ENCODE results near the gene NPNT.

The NPNT gene

GRCh38 chr4:105972946-105973621 lies 77.8 kb downstream of the NPNT start:
- TF ChIP-seq CTCF (conservative IDR thresholded peaks at IDR 0.05): no peak
- no peak overlapping the region for H3K27ac ChIP-seq

DNA sequence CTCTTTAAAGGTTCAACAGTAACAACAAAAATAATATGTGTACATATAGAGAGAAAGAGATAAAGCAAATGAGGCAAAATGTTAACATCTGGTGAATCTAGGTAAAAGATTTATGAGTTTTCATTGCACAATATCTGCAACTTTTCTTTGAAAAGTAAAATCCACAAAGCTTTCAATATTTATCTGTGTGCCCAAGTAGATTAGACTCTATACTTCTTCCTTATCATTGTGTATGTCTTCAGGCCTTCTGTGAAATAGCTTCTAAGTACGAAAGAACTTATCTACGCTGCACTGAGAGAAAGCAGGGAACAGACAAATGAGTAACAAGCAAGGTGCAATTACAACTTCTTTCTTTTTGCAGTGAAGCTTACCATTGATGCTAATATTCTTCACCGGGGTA lies 81.6 kb downstream of the NPNT start:
- no peak overlapping the region for H3K27ac ChIP-seq
- no peak for TF ChIP-seq CTCF (conservative IDR thresholded peaks at IDR 0.05)

DNA sequence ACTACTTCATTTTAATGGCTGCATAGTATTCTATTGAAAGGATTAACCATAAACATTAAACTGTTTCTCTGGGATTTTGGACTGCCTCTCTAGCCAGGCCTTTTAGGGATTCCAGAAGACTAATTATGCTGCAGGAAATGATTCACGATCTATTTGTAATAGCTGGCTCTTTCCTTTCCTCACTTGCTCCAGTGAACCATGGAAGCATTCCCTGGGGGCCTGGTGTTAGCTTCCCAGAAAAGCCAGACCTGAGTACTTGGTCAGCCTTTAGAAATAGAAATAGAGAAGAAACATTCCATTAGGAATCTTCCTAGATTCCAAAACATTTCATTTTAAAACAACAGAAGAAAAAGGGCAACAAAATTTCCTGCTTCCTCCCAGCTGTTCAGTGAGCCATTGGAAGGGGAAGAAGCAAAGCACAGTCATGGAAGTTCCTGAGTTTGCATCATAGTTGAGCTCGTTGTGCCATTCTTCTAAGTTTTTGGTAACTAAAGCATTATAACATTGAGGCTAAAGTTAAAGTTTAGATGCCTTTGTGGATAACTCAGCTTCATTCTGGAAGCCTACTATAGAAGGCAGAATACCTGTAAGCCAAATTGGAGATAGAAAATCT lies 83.5 kb downstream of the NPNT start:
- TF ChIP-seq CTCF (conservative IDR thresholded peaks at IDR 0.05): no peak

DNA sequence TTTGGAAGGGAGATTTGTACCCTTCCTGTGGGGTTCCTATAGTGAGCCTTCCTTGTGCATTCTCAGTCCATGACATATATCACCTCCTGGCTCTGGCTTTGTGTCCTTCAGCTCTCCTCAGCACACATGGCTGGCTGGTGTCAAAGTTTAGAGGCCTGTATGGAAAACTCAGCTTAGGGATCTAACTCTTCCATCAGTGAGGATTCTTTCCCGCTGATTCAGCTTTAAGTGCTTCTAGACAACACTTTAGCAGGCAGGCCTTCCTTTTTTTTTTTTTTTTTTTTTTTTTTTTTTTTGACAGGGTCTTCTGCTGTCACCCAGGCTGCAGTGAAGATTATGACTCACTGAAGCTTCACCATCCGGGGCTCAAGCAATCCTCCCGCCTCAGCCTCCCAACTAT lies 84.2 kb downstream of the NPNT start:
- H3K27ac ChIP-seq: no peak overlapping the region
- TF ChIP-seq CTCF (conservative IDR thresholded peaks at IDR 0.05): no peak

More for the DNA sequence above, 83.5 kb downstream of the NPNT start:
- no peak overlapping the region for H3K27ac ChIP-seq

- TF ChIP-seq CTCF (conservative IDR thresholded peaks at IDR 0.05): no peak
- no peak overlapping the region for H3K27ac ChIP-seq
These were observed 93.4 kb downstream of the NPNT start for GRCh38 chr4:105988671-105989070.

- no peak for TF ChIP-seq CTCF (conservative IDR thresholded peaks at IDR 0.05)
- H3K27ac ChIP-seq: peak overlapping the region; percentile 81
These were observed 94.4 kb downstream of the NPNT start for GRCh38 chr4:105989485-105990242.

GRCh38 chr4:105990933-105991332 lies 95.7 kb downstream of the NPNT start:
- peak overlapping the region; percentile 81 for H3K27ac ChIP-seq
- TF ChIP-seq CTCF (conservative IDR thresholded peaks at IDR 0.05): no peak

All from VCaP (cell line).